MM.1S (cell line): ENCODE measurements around the gene EXOSC7.

Experiments used
- DNase-seq: peaks from one replicate; pipeline ENCODE4 v3.0.0-alpha.2; 2015
- H2AFZ ChIP-seq: fragments of 300-600 bp; sonication (generic); 2 replicates; pipeline ENCODE4 v1.6.0; 2016; ENCODE audit warnings: antibody characterized with exemption, low read length
- H3F3A ChIP-seq: fragments of 300-600 bp; sonication (generic); 2 replicates; pipeline ENCODE4 v1.6.1; 2016; ENCODE audit warnings: mild to moderate bottlenecking, antibody characterized with exemption, low read length, moderate library complexity, mixed read lengths; ENCODE audit not compliant: insufficient read depth
- H3K27ac ChIP-seq: fragments of 300-600 bp; sonication (generic); 2 replicates; pipeline ENCODE4 v1.5.1; 2016; ENCODE audit warnings: mild to moderate bottlenecking, low read length
- H3K27me3 ChIP-seq: fragments of 300-600 bp; sonication (generic); replicated peaks from 2 replicates; pipeline ENCODE4 v1.6.0; 2016; ENCODE audit warnings: low read length; ENCODE audit not compliant: insufficient read depth
- H3K36me3 ChIP-seq: fragments of 300-600 bp; sonication (generic); replicated peaks from 2 replicates; pipeline ENCODE4 v1.6.1; 2016; ENCODE audit warnings: mild to moderate bottlenecking, low read length, mixed read lengths; ENCODE audit not compliant: insufficient read depth
- H3K4me1 ChIP-seq: fragments of 300-600 bp; sonication (generic); 2 replicates; pipeline ENCODE4 v1.6.1; 2016; ENCODE audit warnings: low read length, mixed read lengths
- H3K4me2 ChIP-seq: fragments of 300-600 bp; sonication (generic); 2 replicates; pipeline ENCODE4 v1.6.0; 2016; ENCODE audit warnings: low read depth, low read length
- H3K4me3 ChIP-seq: fragments of 300-600 bp; sonication (generic); 2 replicates; pipeline ENCODE4 v1.5.1; 2016; ENCODE audit warnings: low read length, mixed read lengths
- H3K79me2 ChIP-seq: fragments of 300-600 bp; sonication (generic); 2 replicates; pipeline ENCODE4 v1.6.1; 2016; ENCODE audit warnings: mixed run types, low read length, mixed read lengths
- H3K9ac ChIP-seq: fragments of 300-600 bp; sonication (generic); 2 replicates; pipeline ENCODE4 v1.6.1; 2016; ENCODE audit warnings: low read length, mixed read lengths
- H3K9me2 ChIP-seq: fragments of 300-600 bp; sonication (generic); replicated peaks from 2 replicates; pipeline ENCODE4 v1.6.1; 2016; ENCODE audit warnings: mild to moderate bottlenecking, low read length, mixed read lengths; ENCODE audit not compliant: insufficient read depth
- H3K9me3 ChIP-seq: fragments of 300-600 bp; sonication (generic); replicated peaks from 2 replicates; pipeline ENCODE4 v1.6.1; 2016; ENCODE audit warnings: mild to moderate bottlenecking, low read length, mixed read lengths; ENCODE audit not compliant: insufficient read depth
- H4K20me1 ChIP-seq: fragments of 300-600 bp; sonication (generic); 2 replicates; pipeline ENCODE4 v1.6.1; 2016; ENCODE audit warnings: mild to moderate bottlenecking, low read length, moderate library complexity, mixed read lengths; ENCODE audit not compliant: insufficient read depth
- CTCF ChIP-seq: fragments of 300-600 bp; sonication (generic); IDR thresholded peaks from 2 replicates; pipeline ENCODE4 v1.5.1; 2016; ENCODE audit warnings: antibody characterized with exemption, low read length, mixed read lengths
- EZH2 ChIP-seq: fragments of 300-600 bp; sonication (generic); optimal IDR thresholded peaks from 2 replicates; pipeline ENCODE3; 2017; ENCODE audit warnings: low read depth, mild to moderate bottlenecking, antibody characterized with exemption, low read length, mixed read lengths
- EZH2phosphoT487 ChIP-seq: fragments of 300-600 bp; sonication (generic); IDR thresholded peaks from 2 replicates; pipeline ENCODE4 v1.6.1; 2018; ENCODE audit warnings: antibody characterized with exemption, low read length

EXOSC7 gene

GRCh38 chr3:44961888-44962287, 14.2 kb upstream of the EXOSC7 start:
- no peaks in the 10 kb centered on the region for H3K9me3 ChIP-seq
- H2AFZ ChIP-seq, result no peak overlapping the region
- no peak overlapping the region for H3K27ac ChIP-seq
- H4K20me1 ChIP-seq, result no peaks in the 10 kb centered on the region
- H3F3A ChIP-seq, result no peaks in the 10 kb centered on the region
- H3K4me1 ChIP-seq, result no peaks in the 10 kb centered on the region; the same call in 1 of the 2 replicates
- H3K79me2 ChIP-seq, result peaks cover 35% of the 10 kb centered on the region
- DNase-seq, result no peak
- H3K9me2 ChIP-seq, result no peaks in the 10 kb centered on the region
- TF ChIP-seq EZH2, result no peak
- H3K9ac ChIP-seq, result no peak overlapping the region
- H3K36me3 ChIP-seq, result no peaks in the 10 kb centered on the region
- H3K4me3 ChIP-seq, result no peak overlapping the region
- H3K27me3 ChIP-seq, result no peaks in the 10 kb centered on the region
- H3K4me2 ChIP-seq, result no peak overlapping the region

GRCh38 chr3:44962621-44963393, 13.2 kb upstream of the EXOSC7 start:
- Histone ChIP-seq H3K79me2 (peaks cover 42% of the 10 kb centered on the region), H3K4me1 (no peaks in the 10 kb centered on the region; the same call in 1 of the 2 replicates), H3K27me3 (no peaks in the 10 kb centered on the region), H3K36me3 (no peaks in the 10 kb centered on the region), H3K4me3 (no peak overlapping the region), H3K9me2 (no peaks in the 10 kb centered on the region), H2AFZ (no peak overlapping the region), H3F3A (no peaks in the 10 kb centered on the region), H4K20me1 (no peaks in the 10 kb centered on the region), H3K9me3 (no peaks in the 10 kb centered on the region), H3K4me2 (no peak overlapping the region), H3K9ac (no peak overlapping the region), H3K27ac (no peak overlapping the region)
- TF ChIP-seq EZH2 (no peak), EZH2phosphoT487 (no peak), CTCF (no peak)
- DNase-seq, result no peak

- H3K9me3 ChIP-seq, result no peaks in the 10 kb centered on the region
- H3K79me2 ChIP-seq, result peaks cover 50% of the 10 kb centered on the region
- no peaks in the 10 kb centered on the region for H3K9me2 ChIP-seq
- no peak overlapping the region for H2AFZ ChIP-seq
- H3K27ac ChIP-seq, result no peak overlapping the region
- H4K20me1 ChIP-seq, result no peaks in the 10 kb centered on the region
- no peaks in the 10 kb centered on the region for H3K27me3 ChIP-seq
- DNase-seq, result no peak
- no peaks in the 10 kb centered on the region for H3K36me3 ChIP-seq
- H3F3A ChIP-seq, result no peaks in the 10 kb centered on the region
- no peak overlapping the region for H3K4me2 ChIP-seq
- no peak overlapping the region for H3K9ac ChIP-seq
- H3K4me3 ChIP-seq, result no peak overlapping the region
- H3K4me1 ChIP-seq, result no peaks in the 10 kb centered on the region; the same call in 1 of the 2 replicates
- TF ChIP-seq EZH2, result no peak
- no peak for TF ChIP-seq CTCF
- no peak for TF ChIP-seq EZH2phosphoT487
These were observed 12.3 kb upstream of the EXOSC7 start for GRCh38 chr3:44963571-44964325.
